ENCODE results near the gene DMWD.

- TF ChIP-seq CTCF (conservative IDR thresholded peaks at IDR 0.05; ENCODE audit: low read depth, low read length), result no peak
- no peak for TF ChIP-seq EZH2 (IDR thresholded peaks at IDR 0.05; ENCODE audit: borderline replicate concordance, low read depth, low read length, poor library complexity, severe bottlenecking)
Measured at GRCh38 chr19:45815481-45816216, 23.0 kb upstream of the DMWD start.

Measured in A673 (cell line).